SU-DHL-6 (cell line): ENCODE data around the gene SLC24A3.

Experiments
- H2AFZ ChIP-seq: fragments of 200-600 bp; sonication (generic); 2 replicates; pipeline ENCODE4 v1.6.1; 2014; ENCODE audit warnings: low read depth, mild to moderate bottlenecking, moderate library complexity, mixed read lengths, antibody characterized with exemption, low read length; ENCODE audit not compliant: severe bottlenecking
- H3F3A ChIP-seq: fragments of 200-600 bp; shearing (Covaris generic); 2 replicates; pipeline ENCODE4 v1.6.0; 2016; ENCODE audit warnings: antibody characterized with exemption, mild to moderate bottlenecking; ENCODE audit not compliant: insufficient read depth
- H3K27ac ChIP-seq: fragments of 200-600 bp; sonication (generic); 2 replicates; pipeline ENCODE4 v1.5.1; 2016; ENCODE audit warnings: low read depth, mild to moderate bottlenecking, low read length, moderate library complexity, mixed read lengths
- H3K27me3 ChIP-seq: fragments of 200-600 bp; sonication (generic), shearing (Covaris generic); 2 replicates; pipeline ENCODE4 v1.6.0; 2014; ENCODE audit warnings: mild to moderate bottlenecking, low read length
- H3K36me3 ChIP-seq: fragments of 200-600 bp; sonication (generic); 2 replicates; pipeline ENCODE4 v1.6.1; 2014; ENCODE audit warnings: mild to moderate bottlenecking, low read length, mixed read lengths
- H3K4me2 ChIP-seq: fragments of 300-600, 200-600 bp; shearing (Covaris generic), sonication (generic); 2 replicates; pipeline ENCODE4 v1.6.0; 2014; ENCODE audit warnings: low read length, low read depth, mild to moderate bottlenecking; ENCODE audit not compliant: poor library complexity, severe bottlenecking
- H3K4me3 ChIP-seq: fragments of 200-600 bp; sonication (generic); 2 replicates; pipeline ENCODE4 v1.5.1; 2014; ENCODE audit warnings: antibody characterized with exemption, low read length, mild to moderate bottlenecking, mixed read lengths; ENCODE audit not compliant: insufficient read depth, poor library complexity, severe bottlenecking
- H3K79me2 ChIP-seq: fragments of 200-600 bp; sonication (generic); 2 replicates; pipeline ENCODE4 v1.6.1; 2014; ENCODE audit warnings: mild to moderate bottlenecking, low read length, moderate library complexity; ENCODE audit not compliant: insufficient read depth
- H3K9ac ChIP-seq: fragments of 200-600 bp; sonication (generic); 2 replicates; pipeline ENCODE4 v1.7.0; 2014; ENCODE audit warnings: mild to moderate bottlenecking, low read length
- H3K9me2 ChIP-seq: fragments of 200-600 bp; sonication (generic); replicated peaks from 2 replicates; pipeline ENCODE4 v1.6.1; 2014; ENCODE audit warnings: low read length; ENCODE audit not compliant: insufficient read depth
- H3K9me3 ChIP-seq: fragments of 200-600 bp; sonication (generic); 2 replicates; pipeline ENCODE4 v1.6.1; 2014; ENCODE audit warnings: low read length, mixed read lengths; ENCODE audit not compliant: insufficient read depth
- H4K20me1 ChIP-seq: fragments of 200-600 bp; sonication (generic); 2 replicates; pipeline ENCODE4 v1.6.1; 2014; ENCODE audit warnings: low read depth, mild to moderate bottlenecking, antibody characterized with exemption, low read length, moderate library complexity, mixed read lengths
- CTCF ChIP-seq: fragments of 200-600 bp; sonication (generic); IDR thresholded peaks from one replicate; pipeline ENCODE4 v1.5.1; 2017; ENCODE audit warnings: antibody characterized with exemption, mild to moderate bottlenecking, low read length, moderate library complexity; ENCODE audit not compliant: insufficient read depth, poor library complexity, severe bottlenecking
- EZH2phosphoT487 ChIP-seq: fragments of 200-600 bp; sonication (generic), shearing (Covaris generic); conservative IDR thresholded peaks from 2 replicates; pipeline ENCODE4 v1.6.1; 2018; ENCODE audit warnings: mild to moderate bottlenecking, antibody characterized with exemption, low read length, moderate library complexity, mixed read lengths

Gene SLC24A3

GRCh38 chr20:19330731-19331130, 118.3 kb downstream of the SLC24A3 start:
- Histone ChIP-seq H3F3A (no peaks in the 10 kb centered on the region), H3K9me2 (no peaks in the 10 kb centered on the region), H3K4me3 (no peak overlapping the region), H4K20me1 (no peaks in the 10 kb centered on the region), H3K9ac (no peak overlapping the region), H2AFZ (no peak overlapping the region), H3K27me3 (no peaks in the 10 kb centered on the region), H3K27ac (no peak overlapping the region), H3K36me3 (no peaks in the 10 kb centered on the region), H3K9me3 (no peaks in the 10 kb centered on the region), H3K4me2 (no peak overlapping the region), H3K79me2 (no peaks in the 10 kb centered on the region)
- no peak for TF ChIP-seq EZH2phosphoT487
- no peak for TF ChIP-seq CTCF

- Histone ChIP-seq H2AFZ (no peak overlapping the region), H3K9ac (no peak overlapping the region), H3K36me3 (no peaks in the 10 kb centered on the region), H3F3A (no peaks in the 10 kb centered on the region), H3K9me3 (no peaks in the 10 kb centered on the region), H3K27me3 (no peaks in the 10 kb centered on the region), H3K27ac (no peak overlapping the region), H3K4me2 (no peak overlapping the region), H3K4me3 (no peak overlapping the region), H3K79me2 (no peaks in the 10 kb centered on the region), H3K9me2 (no peaks in the 10 kb centered on the region), H4K20me1 (no peaks in the 10 kb centered on the region)
- TF ChIP-seq EZH2phosphoT487 = no peak
- no peak for TF ChIP-seq CTCF
These were observed 121.1 kb downstream of the SLC24A3 start for GRCh38 chr20:19333563-19333962.

GRCh38 chr20:19335341-19335740, 122.9 kb downstream of the SLC24A3 start:
- Histone ChIP-seq H3K36me3 (no peaks in the 10 kb centered on the region), H3K27ac (no peak overlapping the region), H3K9me2 (no peaks in the 10 kb centered on the region), H3K4me2 (no peak overlapping the region), H3K9ac (no peak overlapping the region), H3K79me2 (no peaks in the 10 kb centered on the region), H3K9me3 (no peaks in the 10 kb centered on the region), H3K4me3 (no peak overlapping the region), H3F3A (no peaks in the 10 kb centered on the region), H2AFZ (no peak overlapping the region), H4K20me1 (no peaks in the 10 kb centered on the region), H3K27me3 (no peaks in the 10 kb centered on the region)
- no peak for TF ChIP-seq EZH2phosphoT487
- no peak for TF ChIP-seq CTCF
